ENCODE measurements around the gene SLC7A8. TPM values are rescaled to one million over a fixed set of nuclear protein-coding genes. Genes with fewer than 3 reads are reported as not detected.

Gene SLC7A8
- total RNA-seq, 2 donors from 2014 or later, result 18.4 to 28.0 TPM

GRCh38 chr14:23091294-23092225, 91.9 kb downstream of the SLC7A8 start:
- DNase-seq (ENCODE audit: low spot score) (no peak), ATAC-seq (ENCODE audit: insufficient number of reproducible peaks, low FRiP score, low read depth) (no peak)
- Histone ChIP-seq H3K4me3 (no peak overlapping the region), H3K36me3 (peaks cover 48% of the 10 kb centered on the region), H3K27me3 (replicated peaks; ENCODE audit: insufficient read depth) (no peaks in the 10 kb centered on the region), H3K27ac (no peak overlapping the region), H3K4me1 (ENCODE audit: control insufficient read depth in 1 of 2, low read depth in 2 of 2) (peaks cover 13 to 22% of the 10 kb centered on the region in 2 donors), H3K9me3 (no peaks in the 10 kb centered on the region)
- no peak for TF ChIP-seq CTCF (IDR thresholded peaks at IDR 0.05)

- DNase-seq (ENCODE audit: low spot score), result no peak
- peaks cover 11 to 20% of the 10 kb centered on the region in 2 donors for H3K4me1 ChIP-seq (ENCODE audit: control insufficient read depth in 1 of 2, low read depth in 2 of 2)
- H3K27me3 ChIP-seq (replicated peaks; ENCODE audit: insufficient read depth), result no peaks in the 10 kb centered on the region
Observed at GRCh38 chr14:23090254-23090636, 93.2 kb downstream of the SLC7A8 start.

GRCh38 chr14:23089498-23090253, 93.8 kb downstream of the SLC7A8 start:
- Histone ChIP-seq H3K27me3 (replicated peaks; ENCODE audit: insufficient read depth) (no peaks in the 10 kb centered on the region), H3K27ac (no peak overlapping the region), H3K36me3 (peaks cover 61% of the 10 kb centered on the region), H3K9me3 (no peaks in the 10 kb centered on the region), H3K4me3 (no peak overlapping the region), H3K4me1 (ENCODE audit: control insufficient read depth in 1 of 2, low read depth in 2 of 2) (peaks cover 11 to 20% of the 10 kb centered on the region in 2 donors)
- TF ChIP-seq CTCF (IDR thresholded peaks at IDR 0.05), result no peak
- ATAC-seq (ENCODE audit: insufficient number of reproducible peaks, low FRiP score, low read depth) (no peak), DNase-seq (ENCODE audit: low spot score) (no peak)

More at GRCh38 chr14:23090254-23090636, 93.2 kb downstream of the SLC7A8 start:
- ATAC-seq (ENCODE audit: insufficient number of reproducible peaks, low FRiP score, low read depth), result no peak
- Histone ChIP-seq H3K4me3 (no peak overlapping the region), H3K36me3 (peaks cover 59% of the 10 kb centered on the region), H3K9me3 (no peaks in the 10 kb centered on the region), H3K27ac (no peak overlapping the region)
- TF ChIP-seq CTCF (IDR thresholded peaks at IDR 0.05), result no peak

- DNase-seq (ENCODE audit: low spot score) (no peak), ATAC-seq (ENCODE audit: insufficient number of reproducible peaks, low FRiP score, low read depth) (no peak)
- H3K9me3 ChIP-seq, result no peaks in the 10 kb centered on the region
- no peaks in the 10 kb centered on the region for H3K4me1 ChIP-seq (ENCODE audit: control insufficient read depth in 1 of 2, low read depth in 2 of 2)
- no peaks in the 10 kb centered on the region for H3K27me3 ChIP-seq (replicated peaks; ENCODE audit: insufficient read depth)
- TF ChIP-seq CTCF (IDR thresholded peaks at IDR 0.05), result no peak
- peaks cover 68% of the 10 kb centered on the region for H3K36me3 ChIP-seq
- no peak overlapping the region for H3K4me3 ChIP-seq
- H3K27ac ChIP-seq, result no peak overlapping the region
Observed at GRCh38 chr14:23086565-23086964, 96.9 kb downstream of the SLC7A8 start.

GRCh38 chr14:23085458-23085857, 98.0 kb downstream of the SLC7A8 start:
- no peak overlapping the region for H3K27ac ChIP-seq
- no peak for ATAC-seq (ENCODE audit: insufficient number of reproducible peaks, low FRiP score, low read depth)

More at GRCh38 chr14:23085458-23085857, 98.0 kb downstream of the SLC7A8 start:
- TF ChIP-seq CTCF (IDR thresholded peaks at IDR 0.05), result no peak
- peaks cover 68% of the 10 kb centered on the region for H3K36me3 ChIP-seq
- H3K9me3 ChIP-seq, result no peaks in the 10 kb centered on the region
- H3K4me1 ChIP-seq (ENCODE audit: control insufficient read depth in 1 of 2, low read depth in 2 of 2), result no peaks in the 10 kb centered on the region
- no peaks in the 10 kb centered on the region for H3K27me3 ChIP-seq (replicated peaks; ENCODE audit: insufficient read depth)
- DNase-seq (ENCODE audit: low spot score), result no peak
- no peak overlapping the region for H3K4me3 ChIP-seq

All from thoracic aorta (tissue), 2 donors.